ENCODE data around the gene C1QTNF9B.

DNA sequence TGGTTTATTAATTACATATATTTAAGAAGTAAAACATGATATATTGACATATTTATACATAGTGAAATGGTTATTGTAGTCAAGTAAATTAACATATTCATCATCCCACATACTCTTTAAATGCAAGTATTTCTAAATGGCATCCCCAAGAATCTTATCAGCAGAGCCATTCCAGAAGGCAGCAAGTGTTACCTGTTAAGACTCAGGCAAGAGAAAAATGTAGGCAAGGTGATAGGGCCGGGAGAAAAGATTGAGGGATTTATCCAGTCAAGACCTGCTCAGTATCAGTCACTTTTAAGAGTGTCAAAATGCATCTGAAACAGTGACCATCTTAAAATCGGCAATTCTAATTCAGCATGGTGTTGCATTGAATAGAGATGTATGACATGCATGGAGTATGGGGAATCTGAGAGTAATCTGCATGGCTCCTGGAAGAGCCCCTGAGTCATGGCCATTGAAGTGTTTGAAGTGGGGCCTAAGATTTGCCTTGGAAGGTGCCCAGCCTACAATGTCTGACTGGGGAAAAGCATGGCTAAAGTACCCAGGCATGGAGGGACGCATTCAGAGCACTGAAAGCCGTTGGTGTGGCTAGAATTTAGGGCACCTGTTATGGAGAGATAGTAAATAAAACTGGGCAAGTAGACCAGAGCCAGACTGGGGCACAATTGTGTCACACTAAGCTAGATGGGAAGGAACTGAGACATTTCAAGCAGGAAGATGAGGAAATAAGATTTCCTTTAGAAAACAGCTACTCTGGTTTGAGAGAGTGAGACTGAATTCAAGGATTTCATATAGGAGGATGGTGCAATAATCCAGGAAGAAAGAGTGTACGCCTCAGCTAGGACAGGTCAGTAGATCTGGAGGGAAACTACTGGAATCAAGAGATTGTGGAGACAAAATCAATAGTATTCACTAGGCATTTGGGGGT lies 25.0 kb upstream of the C1QTNF9B start:
- TF ChIP-seq EP300 (IDR thresholded peaks at IDR 0.05; ENCODE audit: borderline replicate concordance in 1 of 2, low read depth in 2 of 2, low read length in 2 of 2) (no peak), POLR2A (IDR thresholded peaks at IDR 0.05; ENCODE audit: control extremely low read depth in 1 of 2, low read depth in 2 of 2, low read length in 2 of 2) (no peak), YY1 (IDR thresholded peaks at IDR 0.05; ENCODE audit: low read depth, low read length) (no peak), CTCF (IDR thresholded peaks at IDR 0.05; ENCODE audit: control extremely low read depth in 1 of 3, insufficient read depth in 1 of 3, low read depth in 1 of 3, low read length in 3 of 3) (no peak), KDM1A (IDR thresholded peaks at IDR 0.05; ENCODE audit: borderline replicate concordance, low read length) (no peak)
